Mesenchymal stem cell (in vitro differentiated cells and primary cell): Measurements from ENCODE around the gene TJP1.
A peak's percentile ranks its signal among the peaks of the same experiment; 100 is the strongest.

ENCODE experiments used
- DNase-seq: peaks from one replicate; pipeline ENCODE4 v3.0.0-alpha.2; 2013
- H2AFZ ChIP-seq: one replicate; pipeline ENCODE4 v1.6.1; 2013; ENCODE audit warnings: low read depth, mild to moderate bottlenecking, control low read depth, inconsistent platforms, low read length, moderate library complexity
- H2AK5ac ChIP-seq: 2 replicates; pipeline ENCODE4 v1.6.1; 2013; ENCODE audit warnings: low read length, moderate library complexity, mild to moderate bottlenecking, inconsistent platforms; ENCODE audit not compliant: severe bottlenecking
- H2BK120ac ChIP-seq: one replicate; pipeline ENCODE4 v1.6.1; 2013; ENCODE audit warnings: low read depth, mild to moderate bottlenecking, inconsistent platforms, low read length, moderate library complexity
- H2BK12ac ChIP-seq, 2 experiments: one replicate each; pipeline ENCODE4 v1.6.1; 2013; ENCODE audit warnings: inconsistent platforms in 2 of 2, low read length in 2 of 2, mild to moderate bottlenecking in 2 of 2, moderate library complexity in 2 of 2, control low read depth in 1 of 2
- H2BK15ac ChIP-seq: one replicate; pipeline ENCODE4 v1.6.1; 2013; ENCODE audit warnings: mild to moderate bottlenecking, low read depth, inconsistent platforms; ENCODE audit not compliant: poor library complexity, severe bottlenecking
- H2BK5ac ChIP-seq: 2 replicates; pipeline ENCODE4 v1.6.1; 2013; ENCODE audit warnings: low read depth, mild to moderate bottlenecking, low read length, control low read depth, inconsistent platforms; ENCODE audit not compliant: poor library complexity, severe bottlenecking
- H3K14ac ChIP-seq, 2 experiments: one replicate each; pipeline ENCODE4 v1.6.1; 2013; ENCODE audit warnings: inconsistent platforms in 2 of 2, low read length in 2 of 2, control low read depth in 1 of 2, mild to moderate bottlenecking in 1 of 2, moderate library complexity in 1 of 2
- H3K18ac ChIP-seq, 2 experiments: one replicate each; pipeline ENCODE4 v1.6.1; 2013; ENCODE audit warnings: inconsistent platforms in 2 of 2, low read length in 2 of 2, control low read depth in 1 of 2, low read depth in 1 of 2, mild to moderate bottlenecking in 1 of 2
- H3K23ac ChIP-seq, 2 experiments: one replicate each; pipeline ENCODE4 v1.6.1; 2013; ENCODE audit warnings: inconsistent platforms in 2 of 2, low read length in 2 of 2, mild to moderate bottlenecking in 2 of 2, moderate library complexity in 2 of 2, control low read depth in 1 of 2
- H3K27ac ChIP-seq: 2 replicates; pipeline ENCODE4 v1.5.1; 2013; ENCODE audit warnings: mild to moderate bottlenecking, moderate library complexity, low read length, control low read depth, inconsistent platforms; ENCODE audit not compliant: poor library complexity, severe bottlenecking
- H3K27me3 ChIP-seq, 2 experiments: 2 replicates each; pipeline versions ENCODE4 v1.6.1 to v1.7.0; 2013; ENCODE audit warnings: low read length in 2 of 2, mild to moderate bottlenecking in 2 of 2, moderate library complexity in 2 of 2, control low read depth in 1 of 2, inconsistent platforms in 1 of 2; ENCODE audit not compliant: control insufficient read depth in 1 of 2, insufficient read depth in 1 of 2
- H3K36me3 ChIP-seq, 2 experiments: 2 replicates each; pipeline versions ENCODE4 v1.6.1 to v1.7.0; 2013; ENCODE audit warnings: low read length in 2 of 2, control low read depth in 1 of 2, inconsistent platforms in 1 of 2, low read depth in 1 of 2, mild to moderate bottlenecking in 1 of 2; ENCODE audit not compliant: insufficient read depth in 2 of 2, control insufficient read depth in 1 of 2
- H3K4ac ChIP-seq, 2 experiments: one replicate each; pipeline ENCODE4 v1.6.1; 2013; ENCODE audit warnings: inconsistent platforms in 2 of 2, low read length in 2 of 2, mild to moderate bottlenecking in 2 of 2, moderate library complexity in 2 of 2, control low read depth in 1 of 2, low read depth in 1 of 2
- H3K4me1 ChIP-seq: 2 replicates; pipeline ENCODE4 v1.6.1; 2013; ENCODE audit warnings: low read depth, low read length, control low read depth; ENCODE audit not compliant: control insufficient read depth, insufficient read depth
- H3K4me2 ChIP-seq: 2 replicates; pipeline ENCODE4 v1.6.1; 2013; ENCODE audit warnings: low read length, mild to moderate bottlenecking, inconsistent platforms; ENCODE audit not compliant: poor library complexity, severe bottlenecking
- H3K4me3 ChIP-seq, 2 experiments: 2 replicates each; pipeline versions ENCODE4 v1.5.1 to v1.7.0; 2013; ENCODE audit warnings: low read length in 2 of 2, mild to moderate bottlenecking in 2 of 2, control low read depth in 1 of 2, low read depth in 1 of 2; ENCODE audit not compliant: insufficient read depth in 1 of 2
- H3K79me1 ChIP-seq: replicated peaks from 2 replicates; pipeline ENCODE4 v1.6.1; 2013; ENCODE audit warnings: mild to moderate bottlenecking, control low read depth, low read length, inconsistent platforms; ENCODE audit not compliant: poor library complexity, severe bottlenecking
- H3K9ac ChIP-seq: 2 replicates; pipeline ENCODE4 v1.7.0; 2013; ENCODE audit warnings: mild to moderate bottlenecking, low read length, moderate library complexity
- H3K9me3 ChIP-seq: 2 replicates; pipeline ENCODE4 v1.7.0; 2013; ENCODE audit warnings: mild to moderate bottlenecking, low read length; ENCODE audit not compliant: control insufficient read depth
- H4K8ac ChIP-seq: one replicate; pipeline ENCODE4 v1.6.1; 2013; ENCODE audit warnings: inconsistent platforms, mild to moderate bottlenecking, low read length, moderate library complexity
- H4K91ac ChIP-seq: one replicate; pipeline ENCODE4 v1.6.1; 2013; ENCODE audit warnings: mild to moderate bottlenecking, low read length, inconsistent platforms
- WGBS: methylation state at CpG from one replicate; pipeline ENCODE4 v1.1.7; 2013; ENCODE audit warnings: mixed read lengths; 5-methylcytosine and 5-hydroxymethylcytosine counted together

TJP1 gene

GRCh38 chr15:29656636-29657475 is 165.4 kb downstream of the TJP1 start:
- H3K4me3 ChIP-seq, result no peak overlapping the region
- no peak overlapping the region for H2AFZ ChIP-seq
- no peak overlapping the region for H4K8ac ChIP-seq
- no peak overlapping the region for H2BK120ac ChIP-seq
- peak; percentile 73 for DNase-seq
- no peak overlapping the region for H3K23ac ChIP-seq
- H2BK12ac ChIP-seq, result no peak overlapping the region
- WGBS, result 44% methylated on average over 30 of the region's 33 CpGs
- no peak overlapping the region for H3K14ac ChIP-seq
- no peak overlapping the region for H2BK15ac ChIP-seq
- H3K27ac ChIP-seq, result no peak overlapping the region
- H3K9me3 ChIP-seq, result no peaks in the 10 kb centered on the region
- H2AK5ac ChIP-seq, result no peak overlapping the region
- H3K79me1 ChIP-seq, result no peaks in the 10 kb centered on the region
- H3K9ac ChIP-seq, result no peak overlapping the region
- H3K18ac ChIP-seq, result no peak overlapping the region
- peak overlapping the region; percentile 14 for H3K4me2 ChIP-seq
- no peaks in the 10 kb centered on the region for H3K36me3 ChIP-seq
- H3K27me3 ChIP-seq, result peaks cover 0 to 7% of the 10 kb centered on the region in 2 experiments
- H3K4ac ChIP-seq, result no peak overlapping the region
- peaks cover 4% of the 10 kb centered on the region for H3K4me1 ChIP-seq
- no peak overlapping the region for H2BK5ac ChIP-seq
- no peak overlapping the region for H4K91ac ChIP-seq

- Histone ChIP-seq H2AFZ (no peak overlapping the region), H4K8ac (no peak overlapping the region), H3K4me1 (peaks cover 6% of the 10 kb centered on the region), H3K36me3 (no peaks in the 10 kb centered on the region), H2AK5ac (no peak overlapping the region), H3K14ac (no peak overlapping the region), H3K27me3 (peaks cover 0 to 18% of the 10 kb centered on the region in 2 experiments), H3K79me1 (no peaks in the 10 kb centered on the region), H4K91ac (no peak overlapping the region), H3K23ac (no peak overlapping the region), H3K27ac (no peak overlapping the region), H3K18ac (no peak overlapping the region), H2BK15ac (no peak overlapping the region), H2BK120ac (no peak overlapping the region), H3K4me3 (no peak overlapping the region), H3K4me2 (no peak overlapping the region), H3K9me3 (no peaks in the 10 kb centered on the region), H3K9ac (no peak overlapping the region), H2BK5ac (no peak overlapping the region), H3K4ac (no peak overlapping the region), H2BK12ac (no peak overlapping the region)
- WGBS, result 77% methylated on average over 6 of the region's 7 CpGs
- DNase-seq, result no peak
Observed at GRCh38 chr15:29652595-29652994, 169.7 kb downstream of the TJP1 start.

GRCh38 chr15:29651476-29652233 is 170.6 kb downstream of the TJP1 start:
- no peak for DNase-seq
- Histone ChIP-seq H3K9ac (no peak overlapping the region), H3K4me2 (no peak overlapping the region), H3K14ac (no peak overlapping the region), H2BK12ac (no peak overlapping the region), H2BK15ac (no peak overlapping the region), H3K4me3 (no peak overlapping the region), H4K8ac (no peak overlapping the region), H3K27ac (no peak overlapping the region), H4K91ac (no peak overlapping the region), H3K18ac (no peak overlapping the region), H2AFZ (no peak overlapping the region), H3K4me1 (peaks cover 2% of the 10 kb centered on the region), H2AK5ac (no peak overlapping the region), H3K36me3 (no peaks in the 10 kb centered on the region), H2BK120ac (no peak overlapping the region), H3K4ac (no peak overlapping the region), H3K23ac (no peak overlapping the region), H3K79me1 (no peaks in the 10 kb centered on the region), H3K27me3 (peaks cover 0 to 18% of the 10 kb centered on the region in 2 experiments), H2BK5ac (no peak overlapping the region), H3K9me3 (no peaks in the 10 kb centered on the region)
- WGBS, result 63% methylated on average over 10 of the region's 11 CpGs
